Pancreas (tissue), 10 donors: ENCODE results near the gene CFAP20. TPM values are rescaled to one million over a fixed set of nuclear protein-coding genes. Genes with fewer than 3 reads are reported as not detected.

Experiments used
- ATAC-seq, 4 donors: fragments of 200-7000 bp; cut with Tn5 transposase; one replicate each; pipeline versions ENCODE4 v1.8.0 to v1.9.1; 2020; ENCODE audit warnings: mild to moderate bottlenecking in 4 of 4, moderate library complexity in 4 of 4
- DNase-seq, 6 donors: peaks; one replicate each; pipeline ENCODE4 v3.0.0-alpha.2; 2020
- FAIRE-seq: peaks from 2 replicates; lab custom pipeline; 2012; peaks lifted over from hg19 to GRCh38; lab: Jason Lieb, UNC
- H3K27ac ChIP-seq, 4 donors: fragments of 200-600 bp; sonication (generic); 1 replicate in 3 of 4; 2 replicates in 1 of 4; pipeline versions ENCODE4 v1.5.0 to v1.8.0; 2020
- H3K27me3 ChIP-seq, 4 donors: fragments of 200-600 bp; one replicate each; pipeline ENCODE4 v1.8.0; 2021
- H3K36me3 ChIP-seq, 3 donors: fragments of 200-600 bp; sonication (generic) in 1 of 3; one replicate each; pipeline versions ENCODE4 v1.5.0 to v1.8.0; 2020 to 2021
- H3K4me1 ChIP-seq, 3 donors: fragments of 200-600 bp; one replicate each; pipeline ENCODE4 v1.8.0; 2021
- H3K4me3 ChIP-seq, 4 donors: fragments of 200-600 bp; sonication (generic) in 2 of 4; one replicate each; pipeline versions ENCODE4 v1.5.0 to v1.8.0; 2020 to 2021
- H3K9me3 ChIP-seq, 4 donors: fragments of 200-600 bp; one replicate each; pipeline ENCODE4 v1.8.0; 2021
- CTCF ChIP-seq, 4 donors: fragments of 200-600 bp; sonication (generic) in 3 of 4; IDR thresholded peaks; one replicate each; pipeline versions ENCODE4 v1.5.0 to v1.8.0; 2021; ENCODE audit warnings: antibody characterized with exemption in 4 of 4
- WGBS, 2 donors: extraction: QIAGEN DNeasy Blood & Tissue Kit; methylation state at CpG; one replicate each; pipeline ENCODE4 v1.1.7; 2013; 5-methylcytosine and 5-hydroxymethylcytosine counted together
- intact Hi-C, 3 donors: fragments of 100-400 bp; cut with DNase I; formaldehyde crosslinking; loops; one replicate each; pipeline versions ENCODE4 v1.11.1 to v1.14.2; 2022
- polyA plus RNA-seq, 2 donors: library from polyadenylated mRNA; stranded (reverse); fragments of 200-250 nt; gene quantifications; one replicate each; pipeline ENCODE4 v1.2.3, GENCODE V29; 2013
- total RNA-seq, 6 donors: library from RNA; stranded (reverse); fragmentation: NEBNext Ultra II Directional in 4 of 6; extraction: Animal tissue kit (Norgen Biotek cat#: 25700) in 4 of 6; gene quantifications; one replicate each; pipeline versions ENCODE4 v1.2.1 to v1.2.4, GENCODE V29; 2021 to 2023
- donor health status: healthy with polysubstance abuse.
- donor health status: DM: no; HTN: no; CAD: no; lungs with moderate emphysema.
- donor health status: DM: no; HTN: no; CAD: no.
- donor health status: control.
- donor health status: control.
- donor health status: Bipolar disorder and iron deficiency.
- donor health status: DM: yes; HTN: yes; CAD: no.
- donor health status: DM: no; HTN: no; CAD: no.
- donor health status: DM: no; HTN: no; CAD: no.
- donor health status: DM: yes; HTN: yes; CAD: no.

CFAP20 gene
- total and polyA plus RNA-seq, 8 donors, result 5.2 to 23.2 (median 8.3) TPM

GRCh38 chr16:58160855-58161254 lies 31.7 kb upstream of the CFAP20 start:
- Histone ChIP-seq H3K27me3 (no peaks in the 10 kb centered on the region), H3K27ac (no peak overlapping the region), H3K4me1 (no peaks in the 10 kb centered on the region), H3K9me3 (no peaks in the 10 kb centered on the region), H3K4me3 (no peak overlapping the region), H3K36me3 (peaks cover 5 to 58% (median 16%) of the 10 kb centered on the region in 3 donors)
- FAIRE-seq (no peak), DNase-seq (no peak), ATAC-seq (no peak)
- WGBS, 2 donors, result 77 to 94% methylated on average over 3 of the region's 3 CpGs
- intact Hi-C loops, result no loop called here
- no peak for TF ChIP-seq CTCF (IDR thresholded peaks at IDR 0.05)

GRCh38 chr16:58158725-58159124 lies 29.5 kb upstream of the CFAP20 start:
- H3K4me1 ChIP-seq, result no peaks in the 10 kb centered on the region
- no peaks in the 10 kb centered on the region for H3K27me3 ChIP-seq
- no peak overlapping the region for H3K27ac ChIP-seq
- ATAC-seq (no peak), DNase-seq (no peak), FAIRE-seq (no peak)
- no peak for TF ChIP-seq CTCF (IDR thresholded peaks at IDR 0.05)
- intact Hi-C loops, result no loop called here
- 70 to 92% methylated on average over 3 of the region's 3 CpGs for WGBS, 2 donors
- no peak overlapping the region for H3K4me3 ChIP-seq
- no peaks in the 10 kb centered on the region for H3K9me3 ChIP-seq
- peaks cover 5 to 37% (median 11%) of the 10 kb centered on the region in 3 donors for H3K36me3 ChIP-seq

GRCh38 chr16:58157951-58158540 lies 28.9 kb upstream of the CFAP20 start:
- no peak for DNase-seq
- FAIRE-seq, result no peak

GRCh38 chr16:58157239-58157638 lies 28.1 kb upstream of the CFAP20 start:
- peaks cover 0 to 22% (median 3%) of the 10 kb centered on the region in 3 donors for H3K36me3 ChIP-seq
- H3K9me3 ChIP-seq, result no peaks in the 10 kb centered on the region
- WGBS, 2 donors, result 65 to 86% methylated on average over 2 of the region's 2 CpGs
- FAIRE-seq, result no peak
- ATAC-seq, result no peak
- TF ChIP-seq CTCF (IDR thresholded peaks at IDR 0.05), result no peak
- intact Hi-C loops, result no loop called here
- no peaks in the 10 kb centered on the region for H3K27me3 ChIP-seq
- H3K4me3 ChIP-seq, result no peak overlapping the region
- H3K4me1 ChIP-seq, result no peaks in the 10 kb centered on the region
- no peak overlapping the region for H3K27ac ChIP-seq
- no peak for DNase-seq

More at GRCh38 chr16:58157951-58158540, 28.9 kb upstream of the CFAP20 start:
- intact Hi-C loops, result no loop called here
- TF ChIP-seq CTCF (IDR thresholded peaks at IDR 0.05), result no peak
- H3K27ac ChIP-seq, result no peak overlapping the region
- WGBS, 2 donors, result 84 to 85% methylated on average over 29 of the region's 29 CpGs
- H3K27me3 ChIP-seq, result no peaks in the 10 kb centered on the region
- no peaks in the 10 kb centered on the region for H3K9me3 ChIP-seq
- ATAC-seq, result no peak
- peaks cover 5 to 30% (median 7%) of the 10 kb centered on the region in 3 donors for H3K36me3 ChIP-seq
- no peaks in the 10 kb centered on the region for H3K4me1 ChIP-seq
- H3K4me3 ChIP-seq, result no peak overlapping the region

GRCh38 chr16:58155839-58156238 lies 26.7 kb upstream of the CFAP20 start:
- H3K36me3 ChIP-seq, result peaks cover 0 to 10% (median 0%) of the 10 kb centered on the region in 3 donors
- no peaks in the 10 kb centered on the region for H3K27me3 ChIP-seq
- no peak for TF ChIP-seq CTCF (IDR thresholded peaks at IDR 0.05)
- FAIRE-seq (no peak), DNase-seq (no peak), ATAC-seq (no peak)
- no peaks in the 10 kb centered on the region for H3K4me1 ChIP-seq
- H3K9me3 ChIP-seq, result no peaks in the 10 kb centered on the region
- WGBS, 2 donors, result 49 to 57% methylated on average over 2 of the region's 2 CpGs
- intact Hi-C loops, result no loop called here
- H3K4me3 ChIP-seq, result no peak overlapping the region
- H3K27ac ChIP-seq, result no peak overlapping the region
